Body of pancreas (tissue), 4 donors: Measurements from ENCODE around the gene TSPYL4.

Experiments used
- CTCF ChIP-seq, 7 experiments: fragments of 450-650 bp in 4 of 7; fragments of 200-600 bp in 3 of 7; sonication (generic) in 3 of 7; IDR thresholded peaks; one replicate each; pipeline ENCODE4 v1.5.1; 2016 to 2019; ENCODE audit warnings: antibody characterized with exemption in 7 of 7
- POLR2A ChIP-seq, 3 donors: fragments of 450-650 bp; IDR thresholded peaks; one replicate each; pipeline ENCODE4 v1.6.1; 2016; ENCODE audit warnings: antibody characterized with exemption in 3 of 3, mild to moderate bottlenecking in 2 of 3

- TF ChIP-seq POLR2A (IDR thresholded peaks at IDR 0.05) (no peak), CTCF (IDR thresholded peaks at IDR 0.05) (no peak)
These were observed 17.4 kb upstream of the TSPYL4 start for GRCh38 chr6:116271149-116271708.
